GM18520 (cell line): Measurements from ENCODE around the gene MRPS21.

ENCODE experiments used
- ATAC-seq: cut with Tn5 transposase; IDR thresholded peaks from one replicate; pipeline ENCODE4 v1.9.1; 2021; ENCODE audit not compliant: unreplicated experiment

Gene MRPS21

DNA sequence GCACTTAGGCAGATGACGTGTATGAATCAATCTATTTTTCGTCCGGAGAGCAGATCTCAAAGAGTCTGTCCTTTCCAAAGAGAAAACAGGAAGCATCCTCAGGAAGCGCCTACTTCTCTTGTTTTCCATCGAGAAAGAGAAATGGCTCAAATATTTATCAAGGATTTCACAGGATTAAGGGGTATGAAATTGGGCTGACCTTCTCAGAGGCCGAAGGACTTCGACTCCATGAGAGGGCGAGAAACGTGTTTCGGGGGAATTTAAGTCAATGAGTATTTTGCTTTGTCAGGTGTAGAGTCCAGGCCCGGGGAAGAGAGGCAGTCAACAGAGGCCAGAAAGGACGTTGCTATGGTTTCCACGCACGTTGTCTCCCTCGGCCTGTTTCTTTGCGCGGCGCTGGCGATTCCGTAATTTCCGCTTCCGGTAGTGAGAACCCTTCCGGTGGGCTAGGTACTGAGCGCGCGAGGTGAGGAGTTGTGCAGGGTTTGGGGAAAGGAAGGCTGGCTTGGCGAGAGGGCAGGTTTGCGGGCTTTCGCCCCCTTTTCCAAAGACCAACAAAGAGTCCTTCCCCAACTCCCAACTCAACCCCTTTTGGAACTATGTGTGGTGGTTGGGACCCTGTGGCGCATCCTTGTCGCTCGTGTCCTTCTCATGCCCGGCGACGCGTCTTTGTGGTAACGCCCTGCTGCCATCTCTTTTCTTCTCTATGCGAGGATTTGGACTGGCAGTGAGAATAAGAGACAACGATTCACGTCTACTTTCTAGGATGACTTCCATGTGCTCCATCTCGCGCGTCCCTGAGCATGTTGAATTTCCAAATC, at the start of gene MRPS21:
Gene MRPS21 (plus strand): TSS at position 429 of the 821 bp plus-strand sequence. CDS start 506 bp downstream, outside the sequence.
- ATAC-seq = peak; percentile 80

DNA sequence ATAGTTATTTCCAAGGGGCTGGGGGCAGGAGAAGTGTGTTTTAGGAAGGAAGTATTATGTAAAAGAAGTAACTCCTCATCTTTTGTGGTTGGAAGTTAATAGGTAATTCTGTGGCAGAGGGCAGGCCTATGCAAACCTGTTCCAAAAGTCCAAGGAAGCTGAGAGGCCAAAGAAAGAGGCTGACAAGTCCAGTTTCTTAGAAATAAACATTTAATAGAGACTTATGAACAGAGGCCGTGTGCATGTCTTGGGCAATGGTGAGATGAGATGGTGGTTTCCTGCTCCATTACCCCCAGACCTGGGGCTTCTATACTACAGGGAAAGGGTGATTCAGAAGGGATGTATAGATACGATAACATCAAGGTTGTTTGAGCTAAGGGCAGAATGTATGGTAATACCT, 43.7 kb upstream of the MRPS21 start:
- no peak for ATAC-seq

- ATAC-seq = no peak
Observed at GRCh38 chr1:150256198-150256553, 37.5 kb upstream of the MRPS21 start.

- no peak for ATAC-seq
Observed at GRCh38 chr1:150256554-150257341, 36.9 kb upstream of the MRPS21 start.

DNA sequence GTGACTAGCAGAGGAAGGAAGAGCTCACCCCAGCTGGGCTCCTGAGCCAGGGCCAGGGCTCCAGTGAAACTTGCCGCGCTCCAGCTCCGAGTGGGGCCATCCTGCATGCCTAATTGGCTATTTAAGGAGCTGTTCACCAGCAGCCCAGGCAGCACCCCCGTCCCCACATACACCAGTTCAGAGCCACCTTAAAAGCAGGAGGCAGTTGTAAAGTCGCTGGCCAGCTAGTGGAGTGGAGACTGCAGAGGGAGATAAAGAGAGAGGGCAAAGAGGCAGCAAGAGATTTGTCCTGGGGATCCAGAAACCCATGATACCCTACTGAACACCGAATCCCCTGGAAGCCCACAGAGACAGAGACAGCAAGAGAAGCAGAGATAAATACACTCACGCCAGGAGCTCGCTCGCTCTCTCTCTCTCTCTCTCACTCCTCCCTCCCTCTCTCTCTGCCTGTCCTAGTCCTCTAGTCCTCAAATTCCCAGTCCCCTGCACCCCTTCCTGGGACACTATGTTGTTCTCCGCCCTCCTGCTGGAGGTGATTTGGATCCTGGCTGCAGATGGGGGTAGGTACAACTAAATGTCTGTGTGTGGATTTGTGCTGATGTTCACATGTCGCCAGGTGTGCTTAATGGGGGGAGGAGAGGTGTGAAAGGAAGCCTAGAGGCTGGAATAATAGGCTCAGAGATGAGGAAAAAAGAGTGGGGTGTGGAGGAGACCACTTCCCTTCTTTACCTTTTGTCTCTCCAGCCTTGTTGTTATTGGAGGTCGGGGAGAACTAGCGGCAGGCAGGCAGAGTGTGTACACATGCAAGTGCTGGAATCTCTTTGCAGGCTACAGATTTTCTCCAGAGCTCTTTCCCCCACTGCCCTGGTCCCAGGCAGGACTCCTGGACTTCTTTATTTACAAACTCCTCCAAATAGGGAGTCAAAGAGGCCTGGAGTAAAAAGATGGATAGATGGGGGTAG, 35.8 kb upstream of the MRPS21 start, which contains the start of gene CA14:
Gene CA14 (plus strand): TSS at position 151 of the 962 bp plus-strand sequence. CDS start 355 bp downstream, at position 506.
- no peak for ATAC-seq

DNA sequence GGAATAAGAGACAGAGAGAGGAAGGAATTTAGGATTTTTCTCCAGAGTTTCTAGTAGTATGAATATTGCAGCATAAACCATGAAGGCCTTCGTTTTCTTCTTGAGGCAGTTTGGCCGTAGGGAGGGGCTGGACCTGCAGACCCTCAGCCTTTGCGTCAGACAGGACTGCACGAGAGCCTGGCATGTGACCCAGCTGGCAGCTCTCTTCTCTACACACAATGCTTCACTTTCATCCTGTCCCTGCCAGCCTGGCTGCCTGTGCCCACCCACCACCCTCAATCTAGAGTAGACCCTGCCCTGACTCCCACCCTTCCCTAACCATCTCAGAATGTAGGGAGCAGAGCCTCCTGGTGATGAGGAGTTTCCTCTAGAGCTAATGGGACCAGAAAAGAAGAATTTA, 34.4 kb upstream of the MRPS21 start:
- no peak for ATAC-seq

DNA sequence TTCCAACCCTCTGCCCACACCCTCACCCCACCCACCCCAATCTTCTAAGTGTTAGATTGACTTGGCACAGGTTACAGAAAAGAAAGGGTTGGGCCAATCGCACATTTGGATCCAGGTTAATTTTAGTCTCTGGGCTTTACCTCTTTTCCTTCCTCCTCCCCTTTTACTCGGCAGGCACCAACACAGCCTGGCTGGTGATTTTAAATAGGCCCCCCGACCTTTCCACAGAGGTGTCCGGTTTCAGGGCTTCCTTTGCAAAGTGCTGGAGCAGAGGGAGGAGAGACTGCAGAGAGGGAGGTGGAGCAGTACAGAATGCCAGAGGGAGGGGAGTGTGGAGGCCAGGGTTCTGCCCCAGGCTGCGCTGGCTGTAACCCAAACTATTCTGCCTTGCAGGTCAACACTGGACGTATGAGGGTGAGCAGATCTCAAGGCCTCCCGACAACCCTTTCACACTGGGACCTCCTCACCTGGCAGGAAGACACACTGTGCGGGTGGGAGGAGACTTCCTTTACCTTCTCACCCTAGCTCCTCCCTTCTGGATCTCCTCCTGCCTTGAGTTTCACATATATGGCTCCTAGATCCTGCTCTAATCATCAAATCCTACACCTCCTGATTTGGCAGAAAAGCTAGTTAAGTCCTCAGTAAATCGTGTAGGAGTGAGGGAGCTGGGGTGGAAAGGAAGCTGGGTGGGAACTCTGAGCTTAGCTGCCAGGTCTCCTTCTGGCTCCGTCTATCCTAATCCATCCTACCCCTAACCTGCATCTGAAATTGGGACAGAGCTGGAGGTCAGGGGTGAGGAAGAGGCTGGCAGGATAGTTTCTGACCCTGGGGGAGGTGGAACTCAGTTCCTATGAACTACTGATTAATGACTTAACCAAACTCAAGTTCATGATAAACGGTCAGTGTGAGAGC, 33.6 kb upstream of the MRPS21 start:
- no peak for ATAC-seq

DNA sequence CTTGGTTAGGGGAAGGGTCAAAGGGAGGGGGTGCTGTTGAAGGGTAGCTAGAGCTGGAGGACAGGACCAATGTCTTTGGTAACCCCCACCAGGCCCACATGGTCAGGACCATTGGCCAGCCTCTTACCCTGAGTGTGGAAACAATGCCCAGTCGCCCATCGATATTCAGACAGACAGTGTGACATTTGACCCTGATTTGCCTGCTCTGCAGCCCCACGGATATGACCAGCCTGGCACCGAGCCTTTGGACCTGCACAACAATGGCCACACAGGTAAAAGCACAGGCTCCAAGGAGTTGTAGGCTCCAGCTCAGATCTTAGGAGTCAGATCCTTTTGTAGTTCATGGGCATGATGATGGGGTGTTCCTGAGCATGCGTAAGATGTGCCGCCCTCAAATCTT, 32.3 kb upstream of the MRPS21 start:
- no peak for ATAC-seq

- ATAC-seq = no peak
Observed at GRCh38 chr1:150262388-150263320, 31.0 kb upstream of the MRPS21 start.

DNA sequence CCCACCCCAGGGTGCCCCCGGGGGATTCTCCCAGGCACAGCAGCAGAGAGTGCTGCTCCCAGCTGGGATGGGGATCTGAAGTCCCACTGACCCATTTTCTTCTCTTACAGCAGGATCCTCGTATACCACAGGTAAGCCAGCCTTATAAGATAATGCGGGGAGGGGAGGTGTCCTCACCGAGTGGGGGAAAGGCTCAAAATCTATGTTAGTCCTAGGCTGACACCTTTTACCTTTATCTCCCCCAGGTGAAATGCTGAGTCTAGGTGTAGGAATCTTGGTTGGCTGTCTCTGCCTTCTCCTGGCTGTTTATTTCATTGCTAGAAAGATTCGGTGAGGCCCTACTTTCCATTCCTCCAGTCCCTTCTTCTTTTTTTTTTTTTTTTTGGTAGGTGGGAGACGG, 30.1 kb upstream of the MRPS21 start:
- ATAC-seq = no peak

- ATAC-seq = no peak
Observed at GRCh38 chr1:150267896-150268295, 25.8 kb upstream of the MRPS21 start.

DNA sequence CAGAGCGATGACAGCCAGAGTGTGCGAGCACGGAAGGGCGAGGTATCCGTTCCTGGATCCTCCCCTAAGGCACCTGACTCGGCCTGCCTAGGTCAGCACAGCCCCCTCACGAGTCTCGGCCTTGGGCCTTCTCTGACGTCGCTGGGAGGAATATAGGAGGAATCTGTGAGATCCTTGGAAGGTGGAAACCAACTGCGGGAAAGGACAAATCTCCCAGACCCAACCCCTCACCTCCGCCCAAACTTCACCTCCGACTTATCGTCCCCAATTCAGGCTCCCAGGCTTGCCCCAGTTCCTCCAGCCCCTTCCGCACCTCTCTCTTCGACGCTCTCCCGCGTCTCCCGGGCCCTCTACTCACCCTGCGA, 25.3 kb upstream of the MRPS21 start:
- ATAC-seq = no peak

GRCh38 chr1:150268705-150269403, 24.8 kb upstream of the MRPS21 start, which contains the start of gene APH1A:
APH1A (minus strand) TSS chr1:150269016; CDS start chr1:150268810, 206 bp downstream.
- peak; percentile 79 for ATAC-seq

GRCh38 chr1:150269451-150269850, 24.2 kb upstream of the MRPS21 start:
- ATAC-seq = no peak

DNA sequence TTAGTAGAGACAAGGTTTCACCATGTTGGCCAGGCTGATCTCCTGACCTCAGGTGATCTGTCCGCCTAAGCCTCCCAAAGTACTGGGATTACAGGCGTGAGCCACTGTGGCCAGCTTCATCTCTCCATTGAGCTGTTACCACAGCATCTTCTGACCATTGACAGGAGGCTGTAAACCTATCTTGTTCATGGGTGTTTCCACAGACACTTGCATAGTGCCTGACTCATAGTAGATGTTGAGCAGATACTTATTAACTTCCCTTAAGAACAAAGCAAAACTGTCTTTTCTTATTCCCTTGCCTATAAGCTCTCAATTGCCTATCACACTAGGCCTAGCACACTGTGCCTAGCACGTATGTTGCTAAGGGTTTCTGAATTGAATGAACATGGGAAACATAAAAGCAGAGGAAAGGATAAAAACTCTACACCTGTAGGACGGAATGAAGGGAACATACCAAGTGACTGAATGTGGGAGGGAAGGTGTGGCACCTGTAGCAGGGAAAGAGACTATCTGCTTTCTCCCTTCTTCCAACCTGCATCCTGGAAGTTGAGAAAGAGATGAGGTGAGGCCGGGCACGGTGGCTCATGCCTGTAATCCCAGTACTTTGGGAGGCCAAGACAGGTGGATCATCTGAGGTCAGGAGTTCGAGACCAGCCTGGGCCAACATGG, 22.2 kb upstream of the MRPS21 start:
- no peak for ATAC-seq

- no peak for ATAC-seq
Observed at GRCh38 chr1:150273311-150273710, 20.4 kb upstream of the MRPS21 start.

DNA sequence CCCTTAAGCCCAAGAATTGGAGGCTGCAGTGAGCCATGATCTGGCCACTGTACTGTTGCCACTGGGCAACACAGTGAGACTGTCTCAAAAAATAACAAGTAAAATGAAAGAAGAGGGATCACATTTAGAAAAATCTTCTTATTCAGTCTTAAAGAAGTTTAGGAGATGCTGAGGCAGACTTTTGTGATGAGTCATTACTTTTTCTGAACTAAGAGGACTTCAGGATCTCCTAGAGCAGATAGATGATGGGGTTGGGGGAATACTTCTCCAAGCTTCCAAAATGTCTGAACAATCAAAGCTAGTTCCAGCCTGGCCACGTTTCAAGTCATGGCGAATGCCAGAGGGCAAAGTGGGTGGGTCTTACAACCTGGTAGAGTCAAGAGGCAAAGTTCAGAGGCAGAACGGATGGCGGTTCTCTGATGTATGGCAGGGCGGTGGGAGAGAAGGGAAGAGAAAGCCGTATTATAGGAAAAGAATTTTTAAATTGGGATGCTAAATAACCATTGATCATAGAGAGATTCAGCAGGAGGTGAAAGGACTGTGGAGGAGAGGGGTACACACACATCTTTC, 13.4 kb upstream of the MRPS21 start:
- ATAC-seq = no peak
